ENCODE results near the gene CDC14A. TPM values are rescaled to one million over a fixed set of nuclear protein-coding genes. Genes with fewer than 3 reads are reported as not detected.

The CDC14A gene
- total RNA-seq, 1 experiment from 2014 or later: 2.6 TPM

- POLR2A ChIA-PET: no interaction called here
- no peak overlapping the region for H3K27ac Mint-ChIP-seq (ENCODE audit: low read depth, unreplicated experiment)
Measured at GRCh38 chr1:100438789-100439188, 86.5 kb downstream of the CDC14A start.

GRCh38 chr1:100440075-100440809 is 87.9 kb downstream of the CDC14A start:
- no peak overlapping the region for H3K27ac Mint-ChIP-seq (ENCODE audit: low read depth, unreplicated experiment)
- no peaks in the 10 kb centered on the region for H3K36me3 Mint-ChIP-seq (ENCODE audit: insufficient read depth, unreplicated experiment)
- no peaks in the 10 kb centered on the region for H3K27me3 Mint-ChIP-seq (ENCODE audit: insufficient read depth, unreplicated experiment)
- DNase-seq (ENCODE audit: unreplicated experiment): no peak
- H3K4me3 Mint-ChIP-seq (ENCODE audit: unreplicated experiment): no peak overlapping the region
- TF ChIP-seq CTCF (IDR thresholded peaks at IDR 0.05; ENCODE audit: unreplicated experiment): no peak
- H3K4me1 Mint-ChIP-seq (ENCODE audit: insufficient read depth, unreplicated experiment): no peaks in the 10 kb centered on the region
- intact Hi-C loops (cut with micrococcal nuclease): no loop called here
- POLR2A ChIA-PET: no interaction called here
- no peaks in the 10 kb centered on the region for H3K9me3 Mint-ChIP-seq (ENCODE audit: unreplicated experiment)
- CTCF ChIA-PET: interaction anchor here (0.8 kb wide), 1 partner anchor 15 kb away, joined by 5 read pairs; no protein-coding TSS in a partner anchor
- BruUV-seq (replicated peaks): no TSS peak

More at GRCh38 chr1:100438789-100439188, 86.5 kb downstream of the CDC14A start:
- no TSS peak for BruUV-seq (replicated peaks)
- intact Hi-C loops (cut with micrococcal nuclease): no loop called here
- CTCF ChIA-PET: no interaction called here
- DNase-seq (ENCODE audit: unreplicated experiment): no peak
- TF ChIP-seq CTCF (IDR thresholded peaks at IDR 0.05; ENCODE audit: unreplicated experiment): no peak
- Mint-ChIP-seq H3K9me3 (ENCODE audit: unreplicated experiment) (no peaks in the 10 kb centered on the region), H3K36me3 (ENCODE audit: insufficient read depth, unreplicated experiment) (no peaks in the 10 kb centered on the region), H3K27me3 (ENCODE audit: insufficient read depth, unreplicated experiment) (no peaks in the 10 kb centered on the region), H3K4me1 (ENCODE audit: insufficient read depth, unreplicated experiment) (no peaks in the 10 kb centered on the region), H3K4me3 (ENCODE audit: unreplicated experiment) (no peak overlapping the region)

GRCh38 chr1:100441146-100441545 is 88.8 kb downstream of the CDC14A start:
- Mint-ChIP-seq H3K27me3 (ENCODE audit: insufficient read depth, unreplicated experiment) (no peaks in the 10 kb centered on the region), H3K4me1 (ENCODE audit: insufficient read depth, unreplicated experiment) (no peaks in the 10 kb centered on the region), H3K4me3 (ENCODE audit: unreplicated experiment) (no peak overlapping the region), H3K36me3 (ENCODE audit: insufficient read depth, unreplicated experiment) (no peaks in the 10 kb centered on the region), H3K9me3 (ENCODE audit: unreplicated experiment) (no peaks in the 10 kb centered on the region), H3K27ac (ENCODE audit: low read depth, unreplicated experiment) (no peak overlapping the region)
- DNase-seq (ENCODE audit: unreplicated experiment): no peak
- ChIA-PET POLR2A (no interaction called here), CTCF (no interaction called here)
- BruUV-seq (replicated peaks): no TSS peak
- intact Hi-C loops (cut with micrococcal nuclease): no loop called here
- TF ChIP-seq CTCF (IDR thresholded peaks at IDR 0.05; ENCODE audit: unreplicated experiment): no peak

GRCh38 chr1:100441651-100442050 is 89.3 kb downstream of the CDC14A start:
- H3K27me3 Mint-ChIP-seq (ENCODE audit: insufficient read depth, unreplicated experiment): no peaks in the 10 kb centered on the region
- POLR2A ChIA-PET: no interaction called here
- BruUV-seq (replicated peaks): no TSS peak
- CTCF ChIA-PET: interaction anchor here (1.5 kb wide), 1 partner anchor 18 kb away, joined by 4 read pairs; no protein-coding TSS in a partner anchor
- no peak for DNase-seq (ENCODE audit: unreplicated experiment)
- no peaks in the 10 kb centered on the region for H3K36me3 Mint-ChIP-seq (ENCODE audit: insufficient read depth, unreplicated experiment)
- H3K4me1 Mint-ChIP-seq (ENCODE audit: insufficient read depth, unreplicated experiment): no peaks in the 10 kb centered on the region
- intact Hi-C loops (cut with micrococcal nuclease): no loop called here
- TF ChIP-seq CTCF (IDR thresholded peaks at IDR 0.05; ENCODE audit: unreplicated experiment): no peak
- H3K4me3 Mint-ChIP-seq (ENCODE audit: unreplicated experiment): no peak overlapping the region
- no peaks in the 10 kb centered on the region for H3K9me3 Mint-ChIP-seq (ENCODE audit: unreplicated experiment)
- H3K27ac Mint-ChIP-seq (ENCODE audit: low read depth, unreplicated experiment): no peak overlapping the region
